ENCODE measurements around the gene CISTR.

- TF ChIP-seq CTCF (IDR thresholded peaks at IDR 0.05; ENCODE audit: poor library complexity) (no peak), EZH2phosphoT487 (IDR thresholded peaks at IDR 0.05; ENCODE audit: low read depth, severe bottlenecking, unreplicated experiment) (no peak), EZH2 (IDR thresholded peaks at IDR 0.05; ENCODE audit: borderline replicate concordance) (no peak)
Observed at GRCh38 chr12:53782093-53782703, 30.4 kb upstream of the CISTR start.

Data from hepatocyte (in vitro differentiated cells).